H9 (cell line): Measurements from ENCODE around the gene UQCRC2. TPM values are rescaled to one million over a fixed set of nuclear protein-coding genes. Genes with fewer than 3 reads are reported as not detected.
A peak's percentile ranks its signal among the peaks of the same experiment; 100 is the strongest.

Experiments
- DNase-seq: peaks from one replicate; pipeline ENCODE4 v3.0.0-alpha.2; 2017
- H2AFZ ChIP-seq: one replicate; pipeline ENCODE4 v1.6.1; 2013; ENCODE audit warnings: mild to moderate bottlenecking, low read length, control low read depth, moderate library complexity
- H2AK5ac ChIP-seq: 2 replicates; pipeline ENCODE4 v1.6.1; 2013; ENCODE audit warnings: low read length, control low read depth, mixed read lengths; ENCODE audit not compliant: insufficient read length
- H2BK120ac ChIP-seq: one replicate; pipeline ENCODE4 v1.6.1; 2013; ENCODE audit warnings: low read depth, mild to moderate bottlenecking, low read length, control low read depth, inconsistent platforms; ENCODE audit not compliant: poor library complexity, severe bottlenecking
- H2BK12ac ChIP-seq: 2 replicates; pipeline ENCODE4 v1.6.1; 2013; ENCODE audit warnings: low read length, control low read depth, mixed read lengths, low read depth; ENCODE audit not compliant: insufficient read length
- H2BK15ac ChIP-seq: 2 replicates; pipeline ENCODE4 v1.6.1; 2013; ENCODE audit warnings: low read depth, low read length, control low read depth
- H2BK20ac ChIP-seq: one replicate; pipeline ENCODE4 v1.6.1; 2013; ENCODE audit warnings: low read depth, mild to moderate bottlenecking, low read length, control low read depth, inconsistent platforms; ENCODE audit not compliant: poor library complexity, severe bottlenecking
- H2BK5ac ChIP-seq: 2 replicates; pipeline ENCODE4 v1.6.1; 2013; ENCODE audit warnings: low read length, control low read depth, mixed read lengths; ENCODE audit not compliant: insufficient read length
- H3K14ac ChIP-seq: 2 replicates; pipeline ENCODE4 v1.6.1; 2013; ENCODE audit warnings: low read length, control low read depth; ENCODE audit not compliant: insufficient read depth
- H3K18ac ChIP-seq: 2 replicates; pipeline ENCODE4 v1.6.1; 2013; ENCODE audit warnings: low read depth, mild to moderate bottlenecking, mixed read lengths, low read length, control low read depth; ENCODE audit not compliant: insufficient read length
- H3K23ac ChIP-seq: 2 replicates; pipeline ENCODE4 v1.6.1; 2013; ENCODE audit warnings: low read length, control low read depth, mixed read lengths, low read depth; ENCODE audit not compliant: insufficient read length
- H3K23me2 ChIP-seq: 2 replicates; pipeline ENCODE4 v1.6.1; 2013; ENCODE audit warnings: low read depth, mild to moderate bottlenecking, mixed read lengths, low read length, control low read depth; ENCODE audit not compliant: insufficient read length, poor library complexity, severe bottlenecking
- H3K27ac ChIP-seq: 2 replicates; pipeline ENCODE4 v1.5.1; 2013; ENCODE audit warnings: low read length, control low read depth, mixed read lengths, low read depth; ENCODE audit not compliant: insufficient read length
- H3K27me3 ChIP-seq: 2 replicates; pipeline ENCODE4 v1.6.1; 2013; ENCODE audit warnings: low read length, control low read depth, inconsistent platforms; ENCODE audit not compliant: insufficient read depth
- H3K4ac ChIP-seq: 2 replicates; pipeline ENCODE4 v1.6.1; 2013; ENCODE audit warnings: low read depth, mild to moderate bottlenecking, control low read depth, inconsistent platforms, low read length, moderate library complexity
- H3K4me1 ChIP-seq: 2 replicates; pipeline ENCODE4 v1.6.1; 2013; ENCODE audit warnings: low read length, control low read depth, inconsistent platforms; ENCODE audit not compliant: insufficient read depth
- H3K4me2 ChIP-seq: 2 replicates; pipeline ENCODE4 v1.6.1; 2013; ENCODE audit warnings: low read length, control low read depth, mixed read lengths; ENCODE audit not compliant: insufficient read length, insufficient read depth
- H3K56ac ChIP-seq: 2 replicates; pipeline ENCODE4 v1.6.1; 2013; ENCODE audit warnings: low read depth, mild to moderate bottlenecking, mixed read lengths, low read length, control low read depth; ENCODE audit not compliant: insufficient read length
- H3K79me1 ChIP-seq: 2 replicates; pipeline ENCODE4 v1.6.1; 2013; ENCODE audit warnings: low read depth, mild to moderate bottlenecking, moderate library complexity, low read length, control low read depth, inconsistent platforms; ENCODE audit not compliant: insufficient read depth, poor library complexity, severe bottlenecking
- H3K79me2 ChIP-seq: 2 replicates; pipeline ENCODE4 v1.6.1; 2013; ENCODE audit warnings: low read length, control low read depth, inconsistent platforms; ENCODE audit not compliant: insufficient read depth
- H3K9ac ChIP-seq: 2 replicates; pipeline ENCODE4 v1.6.1; 2013; ENCODE audit warnings: low read length, control low read depth, mixed read lengths; ENCODE audit not compliant: insufficient read length; ENCODE audit errors: extremely low read depth
- H3K9me3 ChIP-seq: one replicate; pipeline ENCODE4 v1.6.1; 2013; ENCODE audit warnings: low read depth, low read length, inconsistent platforms; ENCODE audit not compliant: control insufficient read depth
- H3T11ph ChIP-seq: one replicate; pipeline ENCODE4 v1.6.1; 2013; ENCODE audit warnings: mild to moderate bottlenecking, low read length, control low read depth, inconsistent platforms
- H4K20me1 ChIP-seq: one replicate; pipeline ENCODE4 v1.6.1; 2013; ENCODE audit not compliant: control insufficient read depth, insufficient read length, insufficient read depth
- H4K5ac ChIP-seq: 2 replicates; pipeline ENCODE4 v1.6.1; 2013; ENCODE audit warnings: low read depth, mild to moderate bottlenecking, mixed read lengths, low read length, control low read depth; ENCODE audit not compliant: insufficient read length
- H4K8ac ChIP-seq: replicated peaks from 2 replicates; pipeline ENCODE4 v1.6.1; 2013; ENCODE audit warnings: low read length, control low read depth, mixed read lengths, low read depth; ENCODE audit not compliant: insufficient read length
- H4K91ac ChIP-seq: 2 replicates; pipeline ENCODE4 v1.6.1; 2013; ENCODE audit warnings: low read depth, mild to moderate bottlenecking, moderate library complexity, mixed read lengths, low read length, control low read depth; ENCODE audit not compliant: insufficient read length
- H3K27ac Mint-ChIP-seq, 3 experiments: 2 replicates in 2 of 3; 3 replicates in 1 of 3; pipeline ENCODE4 v1.8.0; 2020 to 2021; ENCODE audit warnings: mixed read lengths in 3 of 3, mild to moderate bottlenecking in 1 of 3, moderate library complexity in 1 of 3
- H3K27me3 Mint-ChIP-seq: 2 replicates; pipeline ENCODE4 v1.8.0; 2021; ENCODE audit warnings: low read depth, mild to moderate bottlenecking, moderate library complexity, mixed read lengths
- H3K36me3 Mint-ChIP-seq, 3 experiments: 2 replicates in 2 of 3; 3 replicates in 1 of 3; pipeline ENCODE4 v1.8.0; 2020 to 2021; ENCODE audit warnings: low read depth in 3 of 3, mixed read lengths in 3 of 3; ENCODE audit not compliant: insufficient read depth in 1 of 3
- H3K4me1 Mint-ChIP-seq, 2 experiments: 2 replicates each; pipeline ENCODE4 v1.8.0; 2020; ENCODE audit warnings: mixed read lengths in 2 of 2
- H3K4me3 Mint-ChIP-seq, 2 experiments: 2 replicates in 1 of 2; 3 replicates in 1 of 2; pipeline ENCODE4 v1.8.0; 2020 to 2021; ENCODE audit warnings: mild to moderate bottlenecking in 2 of 2, mixed read lengths in 2 of 2, moderate library complexity in 1 of 2
- H3K9me3 Mint-ChIP-seq, 2 experiments: 2 replicates in 1 of 2; 3 replicates in 1 of 2; pipeline ENCODE4 v1.8.0; 2020; ENCODE audit warnings: mild to moderate bottlenecking in 2 of 2, mixed read lengths in 2 of 2, moderate library complexity in 1 of 2
- WGBS: extraction: QIAGEN DNeasy Blood & Tissue Kit; methylation state at CpG from one replicate; pipeline ENCODE4 v1.1.7; 2013; ENCODE audit warnings: missing lambda C conversion rate, low lambda C conversion rate, mixed read lengths; ENCODE audit not compliant: insufficient read length; ENCODE audit errors: extremely low coverage; 5-methylcytosine and 5-hydroxymethylcytosine counted together
- total RNA-seq: library from RNA; stranded (reverse); gene quantifications from 2 replicates; pipeline ENCODE4 v1.2.1, GENCODE V29; 2021
- TF ChIP-seq, protein P1 (sequence below): fragments of 200-600 bp; sonication (generic); conservative IDR thresholded peaks from 3 replicates; pipeline ENCODE4 v1.8.0; 2021; ENCODE audit warnings: antibody characterized with exemption, mild to moderate bottlenecking

The UQCRC2 gene
- total RNA-seq, 1 experiment from 2014 or later, result 228 TPM

GRCh38 chr16:21971856-21972255, 18.7 kb downstream of the UQCRC2 start:
- H3K9ac ChIP-seq, result no peak overlapping the region
- no peaks in the 10 kb centered on the region for H3K4me1 Mint-ChIP-seq
- peaks cover 18 to 60% (median 40%) of the 10 kb centered on the region in 3 experiments; a peak in 6 of 7 replicates for H3K36me3 Mint-ChIP-seq
- H4K91ac ChIP-seq, result no peak overlapping the region
- H2BK12ac ChIP-seq, result no peak overlapping the region
- H4K20me1 ChIP-seq, result no peaks in the 10 kb centered on the region
- H3K18ac ChIP-seq, result no peak overlapping the region
- H2BK20ac ChIP-seq, result no peak overlapping the region
- H3K23me2 ChIP-seq, result peaks cover 4% of the 10 kb centered on the region
- no peak overlapping the region for H2AK5ac ChIP-seq
- no peak overlapping the region for H3K4ac ChIP-seq
- H3K9me3 ChIP-seq, result no peaks in the 10 kb centered on the region
- H4K5ac ChIP-seq, result no peak overlapping the region
- no CpG with 5 or more reads among the region's 4 CpGs for WGBS
- H4K8ac ChIP-seq, result no peak overlapping the region
- H3K27me3 Mint-ChIP-seq, result no peaks in the 10 kb centered on the region
- no peaks in the 10 kb centered on the region for H3K79me2 ChIP-seq
- no peak overlapping the region for H3K27ac ChIP-seq
- H3K27me3 ChIP-seq, result no peaks in the 10 kb centered on the region
- H2BK120ac ChIP-seq, result no peak overlapping the region
- H2BK5ac ChIP-seq, result no peak overlapping the region
- no peak overlapping the region for H3K23ac ChIP-seq
- no peak overlapping the region for H3K4me2 ChIP-seq
- H3K9me3 Mint-ChIP-seq, result no peaks in the 10 kb centered on the region
- 0 out of 7 replicates have a peak overlapping the region, but pooled peaks of 1 of the 3 experiments have one; percentile 6 for H3K27ac Mint-ChIP-seq
- no peak overlapping the region for H2AFZ ChIP-seq
- no peaks in the 10 kb centered on the region for H3K4me1 ChIP-seq
- no peak overlapping the region for H3T11ph ChIP-seq
- H2BK15ac ChIP-seq, result no peak overlapping the region
- TF ChIP-seq, protein P1, sequence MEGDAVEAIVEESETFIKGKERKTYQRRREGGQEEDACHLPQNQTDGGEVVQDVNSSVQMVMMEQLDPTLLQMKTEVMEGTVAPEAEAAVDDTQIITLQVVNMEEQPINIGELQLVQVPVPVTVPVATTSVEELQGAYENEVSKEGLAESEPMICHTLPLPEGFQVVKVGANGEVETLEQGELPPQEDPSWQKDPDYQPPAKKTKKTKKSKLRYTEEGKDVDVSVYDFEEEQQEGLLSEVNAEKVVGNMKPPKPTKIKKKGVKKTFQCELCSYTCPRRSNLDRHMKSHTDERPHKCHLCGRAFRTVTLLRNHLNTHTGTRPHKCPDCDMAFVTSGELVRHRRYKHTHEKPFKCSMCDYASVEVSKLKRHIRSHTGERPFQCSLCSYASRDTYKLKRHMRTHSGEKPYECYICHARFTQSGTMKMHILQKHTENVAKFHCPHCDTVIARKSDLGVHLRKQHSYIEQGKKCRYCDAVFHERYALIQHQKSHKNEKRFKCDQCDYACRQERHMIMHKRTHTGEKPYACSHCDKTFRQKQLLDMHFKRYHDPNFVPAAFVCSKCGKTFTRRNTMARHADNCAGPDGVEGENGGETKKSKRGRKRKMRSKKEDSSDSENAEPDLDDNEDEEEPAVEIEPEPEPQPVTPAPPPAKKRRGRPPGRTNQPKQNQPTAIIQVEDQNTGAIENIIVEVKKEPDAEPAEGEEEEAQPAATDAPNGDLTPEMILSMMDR, result no peak
- no peak overlapping the region for H3K56ac ChIP-seq
- H3K14ac ChIP-seq, result no peak overlapping the region
- H3K4me3 Mint-ChIP-seq, result no peak overlapping the region
- no peak for DNase-seq
- no peaks in the 10 kb centered on the region for H3K79me1 ChIP-seq
